ENCODE data around the gene MTX2. TPM values are rescaled to one million over a fixed set of nuclear protein-coding genes. Genes with fewer than 3 reads are reported as not detected.

The MTX2 gene
- total and polyA plus RNA-seq, 2 donors (not counting 3 experiments of a cell fraction or from before 2014, with no cell fraction given), result 31.3 TPM

DNA sequence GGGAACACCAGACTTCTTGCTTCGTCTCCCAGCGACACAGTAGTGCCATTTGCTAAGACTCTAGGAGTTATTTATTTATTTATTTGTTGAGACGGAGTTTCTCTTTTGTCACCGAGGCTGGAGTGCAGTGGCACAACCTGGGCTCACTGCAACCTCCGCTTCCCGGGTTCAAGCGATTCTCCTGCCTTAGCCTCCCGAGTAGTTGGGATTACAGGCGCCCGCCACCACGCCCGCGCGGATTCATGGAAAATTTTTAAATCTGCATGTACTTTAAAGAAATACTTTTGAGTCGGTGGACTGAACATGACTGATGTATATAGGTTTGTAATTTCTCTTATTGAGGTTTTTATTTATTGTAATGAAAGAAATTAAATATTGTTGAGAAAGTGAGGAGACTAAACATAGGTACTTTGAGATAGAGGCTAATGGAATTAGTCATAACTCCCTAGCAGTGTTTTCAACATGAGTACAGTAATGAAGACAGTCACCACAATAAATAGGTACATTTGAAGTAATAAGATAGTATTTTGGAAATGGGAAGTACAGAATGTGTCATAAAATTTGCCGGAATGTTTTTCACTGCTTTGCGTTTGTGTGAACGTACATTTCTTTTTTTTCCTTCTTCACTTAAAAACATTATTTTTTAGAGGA, 983 bp downstream of the MTX2 start:
- dilution Hi-C loops (cut with MboI; ENCODE audit: extremely low pct_ligation_motif_present, low sequenced_read_pairs) (no loop called here), intact Hi-C loops (cut with micrococcal nuclease) (no loop called here)
- Histone ChIP-seq H3K4me2 (ENCODE audit: insufficient read depth, low read length) (peak overlapping the region; percentile 79), H3K27me3 (ENCODE audit: control insufficient read depth in 2 of 2, insufficient read depth in 2 of 2, low read length in 2 of 2) (no peaks in the 10 kb centered on the region), H4K20me1 (replicated peaks; ENCODE audit: control insufficient read depth, extremely low read depth, insufficient read depth, low read length) (no peaks in the 10 kb centered on the region), H3K9me3 (replicated peaks; ENCODE audit: control insufficient read depth, insufficient read depth, low read length) (no peaks in the 10 kb centered on the region), H3K9ac (replicated peaks; ENCODE audit: extremely low read depth, insufficient read depth, low read length) (peak overlapping the region; percentile 90), H3K27ac (ENCODE audit: insufficient read depth, low read depth, low read length) (peak overlapping the region; percentile 77), H3K9me1 (replicated peaks; ENCODE audit: control insufficient read depth, extremely low read depth, insufficient read depth, low read length) (no peaks in the 10 kb centered on the region), H3K79me2 (ENCODE audit: control insufficient read depth, insufficient read depth, low read length) (peaks cover 44% of the 10 kb centered on the region), H3K4me1 (ENCODE audit: control insufficient read depth, extremely low read depth, insufficient read depth, low read length) (peaks cover 8% of the 10 kb centered on the region), H3K4me3 (replicated peaks in 1 of 3; ENCODE audit: insufficient read depth in 1 of 3, low read depth in 1 of 3, low read length in 3 of 3) (peak overlapping the region; percentile 73 to 87 (median 77)), H3K36me3 (ENCODE audit: control insufficient read depth in 2 of 2, extremely low read depth in 1 of 2, insufficient read depth in 2 of 2, low read length in 2 of 2) (no peaks in the 10 kb centered on the region), H2AFZ (ENCODE audit: low read depth, low read length) (peak overlapping the region; percentile 91)
- ChIA-PET POLR2A (no interaction called here), CTCF (interaction anchor here (1.4 kb wide), 1 partner anchor 176 kb away, joined by 3 read pairs; no protein-coding TSS in a partner anchor)
- FAIRE-seq, result no peak
- no peak for TF ChIP-seq JUN (IDR thresholded peaks at IDR 0.05; ENCODE audit: borderline replicate concordance, insufficient read depth, insufficient read length, low read depth)
- no peak for TF ChIP-seq GATA2 (IDR thresholded peaks at IDR 0.05; ENCODE audit: insufficient read depth, insufficient read length, low read depth, low read length)
- TF ChIP-seq, protein P1, sequence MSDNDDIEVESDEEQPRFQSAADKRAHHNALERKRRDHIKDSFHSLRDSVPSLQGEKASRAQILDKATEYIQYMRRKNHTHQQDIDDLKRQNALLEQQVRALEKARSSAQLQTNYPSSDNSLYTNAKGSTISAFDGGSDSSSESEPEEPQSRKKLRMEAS (IDR thresholded peaks at IDR 0.05; ENCODE audit: insufficient read depth, insufficient read length), result no peak
- TF ChIP-seq FOS (IDR thresholded peaks at IDR 0.05; ENCODE audit: borderline replicate concordance, insufficient read depth, low read length), result no peak
- TF ChIP-seq, protein P2, sequence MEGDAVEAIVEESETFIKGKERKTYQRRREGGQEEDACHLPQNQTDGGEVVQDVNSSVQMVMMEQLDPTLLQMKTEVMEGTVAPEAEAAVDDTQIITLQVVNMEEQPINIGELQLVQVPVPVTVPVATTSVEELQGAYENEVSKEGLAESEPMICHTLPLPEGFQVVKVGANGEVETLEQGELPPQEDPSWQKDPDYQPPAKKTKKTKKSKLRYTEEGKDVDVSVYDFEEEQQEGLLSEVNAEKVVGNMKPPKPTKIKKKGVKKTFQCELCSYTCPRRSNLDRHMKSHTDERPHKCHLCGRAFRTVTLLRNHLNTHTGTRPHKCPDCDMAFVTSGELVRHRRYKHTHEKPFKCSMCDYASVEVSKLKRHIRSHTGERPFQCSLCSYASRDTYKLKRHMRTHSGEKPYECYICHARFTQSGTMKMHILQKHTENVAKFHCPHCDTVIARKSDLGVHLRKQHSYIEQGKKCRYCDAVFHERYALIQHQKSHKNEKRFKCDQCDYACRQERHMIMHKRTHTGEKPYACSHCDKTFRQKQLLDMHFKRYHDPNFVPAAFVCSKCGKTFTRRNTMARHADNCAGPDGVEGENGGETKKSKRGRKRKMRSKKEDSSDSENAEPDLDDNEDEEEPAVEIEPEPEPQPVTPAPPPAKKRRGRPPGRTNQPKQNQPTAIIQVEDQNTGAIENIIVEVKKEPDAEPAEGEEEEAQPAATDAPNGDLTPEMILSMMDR (IDR thresholded peaks at IDR 0.05; ENCODE audit: extremely low read depth in 1 of 2, insufficient read depth in 1 of 2, low read depth in 1 of 2, low read length in 2 of 2), result no peak
- DNase-seq (ENCODE audit: low read depth, low spot score), result no peak
- no TSS peak for BruUV-seq (replicated peaks)
